Activated naive CD8-positive, alpha-beta T cell treated with anti-CD3 and anti-CD28 coated beads, Interleukin-2, amount 50 U/mL, for 24 hours (primary cell): ENCODE measurements around the gene ADAM11.

Source experiments
- ATAC-seq: fragments of 150-1000 bp; cut with Tn5 transposase; one replicate; pipeline ENCODE4 v1.10.0; 2021
- DNase-seq: peaks from one replicate; pipeline ENCODE4 v3.0.0; 2021
- H3K27ac Mint-ChIP-seq: one replicate; pipeline ENCODE4 v1.8.0; 2021; ENCODE audit warnings: mild to moderate bottlenecking, mixed read lengths
- H3K27me3 Mint-ChIP-seq: one replicate; pipeline ENCODE4 v1.8.0; 2021; ENCODE audit warnings: mixed read lengths
- H3K36me3 Mint-ChIP-seq: one replicate; pipeline ENCODE4 v1.8.0; 2021; ENCODE audit warnings: low read depth, mixed read lengths
- H3K4me1 Mint-ChIP-seq: one replicate; pipeline ENCODE4 v1.8.0; 2021; ENCODE audit warnings: mixed read lengths
- H3K4me3 Mint-ChIP-seq: one replicate; pipeline ENCODE4 v1.8.0; 2021; ENCODE audit warnings: mild to moderate bottlenecking, moderate library complexity, mixed read lengths
- H3K9me3 Mint-ChIP-seq: one replicate; pipeline ENCODE4 v1.8.0; 2021; ENCODE audit warnings: mixed read lengths

The ADAM11 gene

DNA sequence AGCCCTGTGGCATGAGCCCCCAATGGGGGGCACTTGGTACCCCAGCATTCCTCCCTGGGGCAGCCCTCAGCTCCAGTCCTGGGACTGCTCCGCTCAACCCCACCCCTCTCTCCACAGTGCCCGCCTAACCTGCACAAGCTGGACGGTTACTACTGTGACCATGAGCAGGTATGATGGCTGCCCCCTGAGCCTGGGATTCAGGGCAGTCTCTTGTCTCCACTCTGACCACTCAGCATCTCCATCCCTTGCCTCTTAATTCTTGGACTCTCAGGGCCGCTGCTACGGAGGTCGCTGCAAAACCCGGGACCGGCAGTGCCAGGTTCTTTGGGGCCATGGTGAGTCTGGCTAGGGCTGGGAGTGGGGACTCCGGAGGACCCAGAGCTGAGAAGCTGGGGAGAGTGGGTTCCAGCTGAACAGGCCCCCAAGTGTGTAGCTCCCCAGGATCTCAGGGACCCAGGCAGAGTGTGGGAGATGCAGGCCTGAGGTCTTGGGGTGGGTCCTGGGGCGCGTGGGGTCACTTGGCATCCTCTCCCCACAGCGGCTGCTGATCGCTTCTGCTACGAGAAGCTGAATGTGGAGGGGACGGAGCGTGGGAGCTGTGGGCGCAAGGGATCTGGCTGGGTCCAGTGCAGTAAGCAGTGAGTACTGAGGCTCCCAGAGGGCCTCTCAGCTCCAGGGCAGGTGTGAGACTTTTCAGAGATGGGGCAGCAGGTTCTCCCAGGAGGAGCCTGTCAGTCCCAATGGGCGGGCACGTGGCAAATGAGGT is 18.0 kb downstream of the ADAM11 start:
- Mint-ChIP-seq H3K9me3 (no peaks in the 10 kb centered on the region), H3K4me3 (no peak overlapping the region), H3K27ac (no peak overlapping the region), H3K36me3 (no peaks in the 10 kb centered on the region), H3K27me3 (peaks cover 11% of the 10 kb centered on the region), H3K4me1 (peaks cover 9% of the 10 kb centered on the region)
- DNase-seq (no peak), ATAC-seq (no peak)

DNA sequence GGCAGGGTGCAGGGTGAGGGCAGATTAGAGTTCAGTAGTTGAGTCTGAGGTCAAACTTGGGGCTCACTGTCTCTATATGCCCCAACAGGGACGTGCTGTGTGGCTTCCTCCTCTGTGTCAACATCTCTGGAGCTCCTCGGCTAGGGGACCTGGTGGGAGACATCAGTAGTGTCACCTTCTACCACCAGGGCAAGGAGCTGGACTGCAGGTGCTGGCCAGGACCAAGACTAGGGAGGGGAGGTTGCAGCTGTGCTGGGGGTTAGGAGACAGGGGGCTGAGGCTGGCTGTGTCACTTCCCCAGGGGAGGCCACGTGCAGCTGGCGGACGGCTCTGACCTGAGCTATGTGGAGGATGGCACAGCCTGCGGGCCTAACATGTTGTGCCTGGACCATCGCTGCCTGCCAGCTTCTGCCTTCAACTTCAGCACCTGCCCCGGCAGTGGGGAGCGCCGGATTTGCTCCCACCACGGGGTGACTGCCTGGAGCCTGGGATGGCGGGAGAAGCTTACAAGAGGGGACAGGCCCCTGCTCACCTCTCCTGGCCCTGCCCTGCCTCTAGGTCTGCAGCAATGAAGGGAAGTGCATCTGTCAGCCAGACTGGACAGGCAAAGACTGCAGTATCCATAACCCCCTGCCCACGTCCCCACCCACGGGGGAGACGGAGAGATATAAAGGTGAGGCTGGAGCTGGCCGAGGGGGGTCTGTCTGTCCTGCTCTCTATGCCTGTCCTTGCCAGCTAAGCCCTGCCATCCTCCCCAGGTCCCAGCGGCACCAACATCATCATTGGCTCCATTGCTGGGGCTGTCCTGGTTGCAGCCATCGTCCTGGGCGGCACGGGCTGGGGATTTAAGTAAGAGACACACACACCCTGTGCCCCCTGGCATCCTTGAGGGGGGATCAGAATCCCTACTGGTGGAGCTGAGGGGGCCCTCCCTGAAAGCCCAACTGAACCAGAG is 18.9 kb downstream of the ADAM11 start:
- Mint-ChIP-seq H3K4me3 (no peak overlapping the region), H3K9me3 (no peaks in the 10 kb centered on the region), H3K4me1 (peaks cover 9% of the 10 kb centered on the region), H3K27me3 (peaks cover 12% of the 10 kb centered on the region), H3K36me3 (no peaks in the 10 kb centered on the region), H3K27ac (no peak overlapping the region)
- DNase-seq = no peak
- no peak for ATAC-seq

DNA sequence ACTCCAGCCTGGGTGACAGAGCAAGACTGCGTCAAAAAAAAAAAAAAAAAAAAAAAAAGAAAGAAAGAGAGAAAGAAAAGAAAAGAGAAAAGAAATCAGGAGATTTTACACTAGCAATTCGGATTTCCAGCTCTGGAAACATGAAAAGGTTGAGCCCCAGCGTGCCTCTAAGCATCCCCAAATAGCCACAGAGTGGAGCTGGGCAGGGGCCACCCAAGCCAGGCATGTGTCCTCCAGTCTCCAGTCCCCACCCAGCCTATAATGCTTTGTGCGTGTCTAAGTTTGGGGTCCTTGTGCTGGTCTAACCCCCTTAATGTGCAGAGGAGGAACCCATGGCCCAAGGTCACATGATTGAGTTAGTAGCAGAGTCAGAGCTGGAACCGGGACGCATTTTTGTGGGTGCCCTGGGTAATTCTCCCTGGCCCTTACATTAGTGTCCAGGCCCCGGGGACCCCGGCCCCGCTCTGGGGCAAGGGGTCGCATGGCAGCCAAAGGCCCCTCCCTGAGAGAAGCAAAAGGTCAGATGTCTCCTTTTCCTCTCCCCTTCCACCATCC is 19.9 kb downstream of the ADAM11 start:
- H3K27me3 Mint-ChIP-seq = peaks cover 10% of the 10 kb centered on the region
- no peak overlapping the region for H3K27ac Mint-ChIP-seq
- no peaks in the 10 kb centered on the region for H3K9me3 Mint-ChIP-seq
- no peak overlapping the region for H3K4me3 Mint-ChIP-seq
- DNase-seq (no peak), ATAC-seq (no peak)
- H3K36me3 Mint-ChIP-seq = no peaks in the 10 kb centered on the region
- peaks cover 9% of the 10 kb centered on the region for H3K4me1 Mint-ChIP-seq

DNA sequence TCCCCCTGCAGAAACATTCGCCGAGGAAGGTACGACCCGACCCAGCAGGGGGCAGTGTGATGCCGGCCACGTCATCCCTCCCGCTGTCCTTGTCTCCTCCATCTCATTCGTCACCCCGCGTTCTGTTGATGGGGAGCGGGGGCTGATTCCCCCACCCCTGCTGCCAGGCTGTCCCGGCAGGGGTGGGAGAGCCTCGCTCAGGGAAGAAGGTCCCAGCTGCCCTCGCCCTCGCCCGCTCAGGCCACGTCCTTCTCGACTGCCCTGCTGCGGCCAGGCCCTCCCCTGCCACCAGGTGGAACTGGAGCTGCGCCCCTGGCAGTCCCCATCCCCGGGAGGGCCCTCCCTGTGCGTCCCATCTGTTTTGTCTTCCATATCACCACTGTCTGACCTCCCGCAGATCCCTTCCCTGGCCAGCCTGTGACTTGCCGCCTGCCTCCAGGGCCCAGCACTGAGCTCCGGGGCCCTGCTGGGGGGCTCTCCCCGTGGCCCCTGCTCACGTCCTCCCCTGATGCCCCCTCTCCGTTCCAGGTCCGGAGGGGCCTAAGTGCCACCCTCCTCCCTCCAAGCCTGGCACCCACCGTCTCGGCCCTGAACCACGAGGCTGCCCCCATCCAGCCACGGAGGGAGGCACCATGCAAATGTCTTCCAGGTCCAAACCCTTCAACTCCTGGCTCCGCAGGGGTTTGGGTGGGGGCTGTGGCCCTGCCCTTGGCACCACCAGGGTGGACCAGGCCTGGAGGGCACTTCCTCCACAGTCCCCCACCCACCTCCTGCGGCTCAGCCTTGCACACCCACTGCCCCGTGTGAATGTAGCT is 20.6 kb downstream of the ADAM11 start:
- H3K27me3 Mint-ChIP-seq = peaks cover 9% of the 10 kb centered on the region
- peak overlapping the region; percentile 29 for H3K4me3 Mint-ChIP-seq
- peaks cover 9% of the 10 kb centered on the region for H3K4me1 Mint-ChIP-seq
- H3K9me3 Mint-ChIP-seq = no peaks in the 10 kb centered on the region
- ATAC-seq (peak; percentile 34), DNase-seq (peak; percentile 89)
- no peaks in the 10 kb centered on the region for H3K36me3 Mint-ChIP-seq
- no peak overlapping the region for H3K27ac Mint-ChIP-seq

DNA sequence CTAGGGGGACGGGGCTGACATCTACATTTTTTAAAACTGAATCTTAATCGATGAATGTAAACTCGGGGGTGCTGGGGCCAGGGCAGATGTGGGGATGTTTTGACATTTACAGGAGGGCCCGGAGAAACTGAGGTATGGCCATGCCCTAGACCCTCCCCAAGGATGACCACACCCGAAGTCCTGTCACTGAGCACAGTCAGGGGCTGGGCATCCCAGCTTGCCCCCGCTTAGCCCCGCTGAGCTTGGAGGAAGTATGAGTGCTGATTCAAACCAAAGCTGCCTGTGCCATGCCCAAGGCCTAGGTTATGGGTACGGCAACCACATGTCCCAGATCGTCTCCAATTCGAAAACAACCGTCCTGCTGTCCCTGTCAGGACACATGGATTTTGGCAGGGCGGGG is 21.4 kb downstream of the ADAM11 start:
- no peak overlapping the region for H3K27ac Mint-ChIP-seq
- ATAC-seq = no peak
- no peaks in the 10 kb centered on the region for H3K36me3 Mint-ChIP-seq
- H3K9me3 Mint-ChIP-seq = no peaks in the 10 kb centered on the region
- no peak for DNase-seq
- no peak overlapping the region for H3K4me3 Mint-ChIP-seq
- H3K4me1 Mint-ChIP-seq = peaks cover 7% of the 10 kb centered on the region
- peaks cover 9% of the 10 kb centered on the region for H3K27me3 Mint-ChIP-seq

DNA sequence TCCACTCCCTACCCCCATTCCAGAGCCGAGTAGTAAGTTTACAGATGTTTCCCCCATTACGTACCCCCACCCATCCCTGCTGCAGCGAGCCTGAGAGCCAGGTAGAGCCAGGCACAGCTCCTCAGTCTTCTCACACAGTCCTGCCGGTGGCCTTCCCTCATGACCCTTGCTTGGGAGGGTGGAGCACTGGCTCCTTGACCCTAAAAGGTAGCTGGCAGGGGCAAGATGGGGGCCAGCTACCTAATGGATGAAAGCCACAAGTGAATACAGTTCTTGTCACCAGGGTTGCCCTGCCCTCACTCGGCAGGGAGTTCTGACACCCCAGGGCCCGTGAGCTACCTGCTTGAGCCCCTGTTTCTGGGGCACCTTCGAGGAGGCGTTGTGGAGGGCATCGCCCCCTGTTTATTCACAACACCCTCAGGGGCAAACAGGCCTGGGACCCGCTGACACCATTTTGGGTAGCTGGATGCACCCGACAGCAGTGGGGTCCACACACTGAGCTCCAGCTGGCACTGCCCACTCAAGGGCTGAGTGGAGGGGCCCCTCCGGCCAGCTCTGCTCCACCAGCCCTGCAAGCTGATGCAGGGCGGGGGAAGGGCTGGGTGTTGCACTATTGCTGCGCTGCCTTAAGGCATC is 22.2 kb downstream of the ADAM11 start:
- peaks cover 5% of the 10 kb centered on the region for H3K4me1 Mint-ChIP-seq
- H3K36me3 Mint-ChIP-seq = no peaks in the 10 kb centered on the region
- peaks cover 9% of the 10 kb centered on the region for H3K27me3 Mint-ChIP-seq
- ATAC-seq (no peak), DNase-seq (no peak)
- H3K4me3 Mint-ChIP-seq = no peak overlapping the region
- no peak overlapping the region for H3K27ac Mint-ChIP-seq
- no peaks in the 10 kb centered on the region for H3K9me3 Mint-ChIP-seq

DNA sequence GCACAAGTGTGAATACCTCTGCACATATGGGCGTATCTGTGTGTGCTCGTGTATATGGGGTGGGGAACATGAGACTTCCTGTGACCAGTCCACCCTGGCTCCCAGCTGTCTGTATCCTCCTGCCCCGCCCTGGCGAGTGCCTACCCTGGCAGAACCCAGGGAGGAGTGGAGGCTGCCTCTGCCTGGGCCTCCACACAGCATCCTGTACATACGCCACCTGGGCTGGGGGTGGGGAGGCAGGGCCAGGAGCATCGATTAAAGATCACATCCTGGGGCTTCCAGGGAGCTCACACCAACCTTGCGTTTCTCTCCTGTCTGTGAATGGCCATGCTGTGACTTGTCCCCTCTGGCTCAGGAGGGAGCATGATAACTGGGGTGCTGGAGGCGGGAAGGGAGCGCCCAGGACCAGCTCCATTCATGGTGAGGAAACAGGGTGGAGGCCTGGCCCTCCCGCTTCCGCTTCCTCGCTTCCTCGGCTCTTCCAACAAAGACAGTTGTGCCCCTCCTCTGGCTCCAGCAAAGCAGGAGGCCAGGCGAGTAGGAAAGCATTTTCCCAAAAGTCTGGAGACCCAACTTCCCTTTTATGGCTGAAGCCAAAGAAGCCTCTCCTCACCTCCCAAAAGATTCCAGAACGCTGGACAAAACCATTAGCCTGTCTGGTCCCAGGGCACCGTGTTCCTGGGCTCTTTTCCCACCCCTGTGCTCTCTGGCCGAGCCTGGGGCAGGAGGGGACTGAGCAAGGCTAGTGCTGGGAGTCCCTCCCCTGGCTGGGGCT is 22.9 kb downstream of the ADAM11 start:
- no peaks in the 10 kb centered on the region for H3K36me3 Mint-ChIP-seq
- H3K9me3 Mint-ChIP-seq = no peaks in the 10 kb centered on the region
- H3K27ac Mint-ChIP-seq = no peak overlapping the region
- H3K4me1 Mint-ChIP-seq = peaks cover 3% of the 10 kb centered on the region
- DNase-seq = no peak
- ATAC-seq = no peak
- H3K27me3 Mint-ChIP-seq = peaks cover 9% of the 10 kb centered on the region
- H3K4me3 Mint-ChIP-seq = no peak overlapping the region

DNA sequence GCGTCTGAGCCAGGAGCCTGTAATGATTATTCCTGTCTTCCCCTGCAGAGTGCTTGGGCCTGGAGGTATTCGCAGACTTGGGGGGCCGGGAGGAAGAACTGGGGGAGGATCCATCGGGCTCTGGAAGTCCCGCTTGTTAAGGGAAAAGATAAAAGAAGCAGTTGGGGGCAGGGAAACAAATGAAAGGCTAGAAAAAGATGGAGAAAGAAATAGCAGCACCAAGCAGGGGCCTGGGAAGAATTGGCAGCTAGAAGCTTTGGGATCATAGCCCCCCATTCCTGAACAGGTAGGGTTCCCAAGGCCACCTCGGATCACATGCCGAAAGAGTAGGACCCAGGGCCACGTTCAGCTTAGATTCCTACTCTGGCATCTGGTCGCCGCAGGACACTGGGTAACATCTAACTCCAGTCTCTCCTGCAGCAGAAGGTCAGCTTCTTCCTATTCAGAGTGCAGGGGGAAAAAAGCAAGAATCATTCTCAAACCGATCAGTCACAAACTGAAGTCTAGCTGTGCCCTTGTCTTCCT is 23.6 kb downstream of the ADAM11 start:
- Mint-ChIP-seq H3K4me1 (peaks cover 3% of the 10 kb centered on the region), H3K4me3 (no peak overlapping the region), H3K36me3 (no peaks in the 10 kb centered on the region), H3K27ac (no peak overlapping the region), H3K9me3 (no peaks in the 10 kb centered on the region), H3K27me3 (peaks cover 6% of the 10 kb centered on the region)
- ATAC-seq = no peak
- DNase-seq = no peak

DNA sequence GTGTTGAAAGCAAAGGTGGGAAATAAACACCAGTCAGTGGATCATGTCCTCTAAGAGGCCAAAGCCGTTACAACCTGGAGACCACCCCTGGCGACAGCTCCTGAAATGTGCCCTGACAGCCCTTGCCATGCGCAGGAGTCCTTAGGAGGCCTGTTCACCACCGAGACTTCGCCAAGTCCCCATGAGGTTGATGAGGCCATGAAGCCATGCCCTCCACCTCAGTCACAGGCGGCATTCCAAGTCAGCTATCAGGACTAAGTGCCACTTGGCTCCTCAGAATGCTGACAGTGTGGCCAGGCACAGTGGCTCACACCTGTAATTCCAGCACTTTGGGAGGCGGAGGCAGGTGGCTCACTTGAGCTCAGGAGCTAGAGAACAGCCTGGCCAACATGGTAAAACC is 27.1 kb downstream of the ADAM11 start:
- no peak overlapping the region for H3K4me3 Mint-ChIP-seq
- H3K27me3 Mint-ChIP-seq = peaks cover 2% of the 10 kb centered on the region
- ATAC-seq = no peak
- DNase-seq = no peak
- H3K9me3 Mint-ChIP-seq = no peaks in the 10 kb centered on the region
- H3K4me1 Mint-ChIP-seq = no peaks in the 10 kb centered on the region
- H3K36me3 Mint-ChIP-seq = no peaks in the 10 kb centered on the region
- H3K27ac Mint-ChIP-seq = no peak overlapping the region

DNA sequence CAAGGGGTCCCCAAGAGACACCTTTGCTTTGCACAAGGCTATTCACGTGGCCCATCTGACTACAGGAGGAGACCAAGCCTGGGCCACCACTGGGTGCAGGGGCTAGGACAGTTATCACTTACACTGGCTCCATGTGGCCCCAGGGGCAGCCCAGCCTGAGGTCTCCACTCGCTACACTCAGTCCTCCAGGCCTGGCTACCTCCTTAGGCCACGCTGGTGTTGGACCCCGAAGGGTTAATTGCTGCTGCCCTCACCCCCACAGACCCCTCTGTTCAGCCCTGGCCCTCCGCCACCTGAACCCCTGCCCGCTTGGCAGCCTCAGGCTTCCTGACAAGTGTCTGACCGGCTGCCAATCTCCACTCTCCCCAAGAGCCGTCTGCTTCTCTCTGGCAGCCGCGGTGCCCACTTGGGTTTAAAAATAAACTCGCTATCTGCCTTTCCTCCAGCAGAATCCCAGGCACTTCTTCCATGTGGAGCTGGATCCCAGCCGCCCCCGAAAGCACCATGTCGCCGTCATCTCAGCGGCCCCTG is 27.8 kb downstream of the ADAM11 start:
- Mint-ChIP-seq H3K4me1 (no peaks in the 10 kb centered on the region), H3K4me3 (no peak overlapping the region), H3K36me3 (no peaks in the 10 kb centered on the region)

DNA sequence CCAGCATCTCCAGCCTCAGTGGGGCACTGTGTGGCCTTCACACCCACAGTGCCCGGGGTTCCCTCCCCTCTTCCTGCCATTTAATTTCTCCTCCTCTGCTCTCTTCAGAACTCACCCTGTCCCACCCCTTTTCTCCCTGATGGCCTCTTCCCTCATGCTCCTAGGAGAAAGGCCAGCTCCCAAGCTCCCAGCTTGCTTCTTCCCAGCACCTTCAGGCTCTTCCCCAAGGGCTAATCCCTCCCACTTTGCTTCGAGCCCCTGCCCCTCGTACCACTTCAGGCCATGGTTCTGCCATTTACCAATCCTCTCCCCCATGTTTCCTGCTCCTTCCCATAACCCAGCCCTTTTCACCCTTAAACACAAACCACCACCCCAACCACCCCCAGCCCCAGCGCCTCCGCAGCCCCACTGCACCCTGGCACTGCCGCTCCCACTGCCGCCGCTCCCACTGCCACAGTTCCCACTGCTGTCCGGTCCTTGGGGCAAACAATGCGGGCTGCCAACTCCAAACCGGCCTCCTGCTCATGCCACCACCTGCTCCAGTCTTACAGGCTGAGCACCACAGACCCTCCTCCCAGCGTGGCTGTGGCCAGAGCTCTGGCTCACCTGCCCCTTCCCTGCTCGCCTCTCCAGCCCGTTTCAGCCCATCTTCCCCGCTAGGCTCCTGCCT is 28.6 kb downstream of the ADAM11 start:
- DNase-seq (no peak), ATAC-seq (no peak)
- Mint-ChIP-seq H3K4me1 (no peaks in the 10 kb centered on the region), H3K36me3 (no peaks in the 10 kb centered on the region), H3K9me3 (no peaks in the 10 kb centered on the region), H3K27ac (no peak overlapping the region), H3K27me3 (no peaks in the 10 kb centered on the region), H3K4me3 (no peak overlapping the region)

More for the DNA sequence above, 27.8 kb downstream of the ADAM11 start:
- ATAC-seq (no peak), DNase-seq (no peak)
- peaks cover 2% of the 10 kb centered on the region for H3K27me3 Mint-ChIP-seq
- H3K9me3 Mint-ChIP-seq = no peaks in the 10 kb centered on the region
- no peak overlapping the region for H3K27ac Mint-ChIP-seq

DNA sequence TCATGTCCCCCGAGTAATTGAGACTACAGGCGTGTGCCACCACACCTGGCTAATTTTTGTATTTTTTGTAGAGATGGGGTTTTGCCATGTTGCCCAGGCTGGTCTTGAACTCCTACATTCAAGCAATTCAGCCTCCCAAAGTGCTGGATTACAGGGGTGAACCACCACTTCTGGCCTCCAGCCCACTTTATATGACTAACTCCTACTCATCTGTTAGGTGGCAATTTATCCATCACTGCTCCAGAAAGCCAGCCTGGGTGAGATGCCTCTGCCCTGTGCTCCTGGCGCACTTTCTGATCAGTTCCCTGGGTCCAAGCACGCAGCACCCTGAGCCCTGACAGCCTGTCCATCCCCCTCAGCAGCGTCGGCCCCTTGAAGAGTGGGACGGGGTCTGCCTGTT is 29.4 kb downstream of the ADAM11 start:
- ATAC-seq (no peak), DNase-seq (no peak)
- H3K4me1 Mint-ChIP-seq = no peaks in the 10 kb centered on the region
- no peak overlapping the region for H3K27ac Mint-ChIP-seq
- no peak overlapping the region for H3K4me3 Mint-ChIP-seq
- H3K9me3 Mint-ChIP-seq = no peaks in the 10 kb centered on the region
- H3K27me3 Mint-ChIP-seq = no peaks in the 10 kb centered on the region
- H3K36me3 Mint-ChIP-seq = no peaks in the 10 kb centered on the region
